ENCODE data around the gene ZNF197.

DNA sequence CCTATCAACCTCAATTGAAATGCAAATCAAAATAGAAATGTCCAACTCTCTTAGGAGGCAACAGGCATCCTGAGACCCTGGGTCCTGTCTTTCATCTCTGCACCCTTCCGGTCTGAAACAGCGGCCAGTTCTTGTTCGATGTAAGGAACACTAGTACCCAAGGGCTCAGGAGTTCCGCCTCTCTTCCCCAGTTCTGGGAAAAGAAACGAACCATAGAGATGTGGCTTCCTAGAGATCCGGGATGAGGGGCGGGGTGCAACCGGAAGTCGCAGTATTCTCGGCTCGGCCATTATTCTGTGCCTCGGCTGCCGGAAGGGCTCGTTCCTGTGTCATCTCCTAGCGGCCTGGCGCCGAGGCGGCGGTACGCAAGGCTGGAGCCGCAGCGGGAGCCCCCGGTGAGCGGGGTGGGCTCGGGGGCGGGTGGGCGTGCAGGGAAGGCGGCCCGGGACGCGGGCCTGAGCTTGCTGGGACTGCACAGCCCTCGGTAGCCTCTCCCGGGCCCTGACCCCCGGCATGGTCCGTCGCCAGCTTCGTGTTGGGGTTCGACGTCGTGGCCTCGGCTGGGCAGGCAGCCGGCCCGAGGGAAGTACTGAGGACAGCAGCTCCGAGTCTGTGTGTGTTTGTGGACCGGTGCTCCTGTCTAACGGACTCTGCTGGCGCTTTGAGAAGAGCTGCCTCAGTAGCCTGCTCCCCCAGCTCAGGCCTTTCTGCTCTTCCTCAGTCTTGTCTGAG is at the start of gene ZNF197:
- TF ChIP-seq, protein P1, sequence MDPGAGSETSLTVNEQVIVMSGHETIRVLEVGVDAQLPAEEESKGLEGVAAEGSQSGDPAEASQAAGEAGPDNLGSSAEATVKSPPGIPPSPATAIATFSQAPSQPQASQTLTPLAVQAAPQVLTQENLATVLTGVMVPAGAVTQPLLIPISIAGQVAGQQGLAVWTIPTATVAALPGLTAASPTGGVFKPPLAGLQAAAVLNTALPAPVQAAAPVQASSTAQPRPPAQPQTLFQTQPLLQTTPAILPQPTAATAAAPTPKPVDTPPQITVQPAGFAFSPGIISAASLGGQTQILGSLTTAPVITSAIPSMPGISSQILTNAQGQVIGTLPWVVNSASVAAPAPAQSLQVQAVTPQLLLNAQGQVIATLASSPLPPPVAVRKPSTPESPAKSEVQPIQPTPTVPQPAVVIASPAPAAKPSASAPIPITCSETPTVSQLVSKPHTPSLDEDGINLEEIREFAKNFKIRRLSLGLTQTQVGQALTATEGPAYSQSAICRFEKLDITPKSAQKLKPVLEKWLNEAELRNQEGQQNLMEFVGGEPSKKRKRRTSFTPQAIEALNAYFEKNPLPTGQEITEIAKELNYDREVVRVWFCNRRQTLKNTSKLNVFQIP (CRISPR knock-in tag; IDR thresholded peaks at IDR 0.05; ENCODE audit: borderline replicate concordance, low read depth) = no peak
- TF ChIP-seq ZFP30 (CRISPR knock-in tag; IDR thresholded peaks at IDR 0.05) (no peak), ZNF70 (CRISPR knock-in tag; IDR thresholded peaks at IDR 0.05) (no peak), OSR1 (CRISPR knock-in tag; IDR thresholded peaks at IDR 0.05) (no peak), BACH2 (CRISPR knock-in tag; IDR thresholded peaks at IDR 0.05; ENCODE audit: borderline replicate concordance) (no peak), ARNTL (CRISPR knock-in tag; IDR thresholded peaks at IDR 0.05; ENCODE audit: borderline replicate concordance, low read depth) (no peak)
- TF ChIP-seq, protein P2, sequence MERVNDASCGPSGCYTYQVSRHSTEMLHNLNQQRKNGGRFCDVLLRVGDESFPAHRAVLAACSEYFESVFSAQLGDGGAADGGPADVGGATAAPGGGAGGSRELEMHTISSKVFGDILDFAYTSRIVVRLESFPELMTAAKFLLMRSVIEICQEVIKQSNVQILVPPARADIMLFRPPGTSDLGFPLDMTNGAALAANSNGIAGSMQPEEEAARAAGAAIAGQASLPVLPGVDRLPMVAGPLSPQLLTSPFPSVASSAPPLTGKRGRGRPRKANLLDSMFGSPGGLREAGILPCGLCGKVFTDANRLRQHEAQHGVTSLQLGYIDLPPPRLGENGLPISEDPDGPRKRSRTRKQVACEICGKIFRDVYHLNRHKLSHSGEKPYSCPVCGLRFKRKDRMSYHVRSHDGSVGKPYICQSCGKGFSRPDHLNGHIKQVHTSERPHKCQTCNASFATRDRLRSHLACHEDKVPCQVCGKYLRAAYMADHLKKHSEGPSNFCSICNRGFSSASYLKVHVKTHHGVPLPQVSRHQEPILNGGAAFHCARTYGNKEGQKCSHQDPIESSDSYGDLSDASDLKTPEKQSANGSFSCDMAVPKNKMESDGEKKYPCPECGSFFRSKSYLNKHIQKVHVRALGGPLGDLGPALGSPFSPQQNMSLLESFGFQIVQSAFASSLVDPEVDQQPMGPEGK (CRISPR knock-in tag; IDR thresholded peaks at IDR 0.05; ENCODE audit: borderline replicate concordance) = no peak

Data from SK-N-SH treated with all-trans-retinoic acid at 6 μM for 48 hours (cell line).